Measurements from ENCODE around the gene PNLIPRP2.

PNLIPRP2 gene

GRCh38 chr10:116613471-116613870, 7.3 kb upstream of the PNLIPRP2 start:
- no peak for DNase-seq

- DNase-seq: no peak
Measured at GRCh38 chr10:116614796-116615195, 6.0 kb upstream of the PNLIPRP2 start.

- no peak for DNase-seq
Measured at GRCh38 chr10:116615199-116615776, 5.5 kb upstream of the PNLIPRP2 start.

GRCh38 chr10:116621476-116621875, 723 bp downstream of the PNLIPRP2 start:
- no peak for DNase-seq

GRCh38 chr10:116621934-116622655, 1.3 kb downstream of the PNLIPRP2 start:
- no peak for DNase-seq

- no peak for DNase-seq
Measured at GRCh38 chr10:116625845-116626244, 5.1 kb downstream of the PNLIPRP2 start.

GRCh38 chr10:116626815-116627214, 6.1 kb downstream of the PNLIPRP2 start:
- DNase-seq: no peak

GRCh38 chr10:116627386-116627933, 6.7 kb downstream of the PNLIPRP2 start:
- no peak for DNase-seq

- no peak for DNase-seq
Measured at GRCh38 chr10:116629340-116629739, 8.6 kb downstream of the PNLIPRP2 start.

GRCh38 chr10:116630020-116630419, 9.3 kb downstream of the PNLIPRP2 start:
- no peak for DNase-seq

- no peak for DNase-seq
Measured at GRCh38 chr10:116631871-116632295, 11.1 kb downstream of the PNLIPRP2 start.

- DNase-seq: no peak
Measured at GRCh38 chr10:116632596-116633215, 12.0 kb downstream of the PNLIPRP2 start.

- DNase-seq: no peak
Measured at GRCh38 chr10:116633216-116633600, 12.5 kb downstream of the PNLIPRP2 start.

- no peak for DNase-seq
Measured at GRCh38 chr10:116634126-116634975, 13.6 kb downstream of the PNLIPRP2 start.

GRCh38 chr10:116636385-116636784, 15.6 kb downstream of the PNLIPRP2 start:
- no peak for DNase-seq

- DNase-seq: no peak
Measured at GRCh38 chr10:116636976-116637375, 16.2 kb downstream of the PNLIPRP2 start.

- no peak for DNase-seq
Measured at GRCh38 chr10:116637830-116638229, 17.1 kb downstream of the PNLIPRP2 start.

- DNase-seq: no peak
Measured at GRCh38 chr10:116646502-116646901, 25.7 kb downstream of the PNLIPRP2 start.

- no peak for DNase-seq
Measured at GRCh38 chr10:116648903-116649302, 28.1 kb downstream of the PNLIPRP2 start.

- DNase-seq: no peak
Measured at GRCh38 chr10:116653885-116654284, 33.1 kb downstream of the PNLIPRP2 start.

GRCh38 chr10:116654816-116655215, 34.1 kb downstream of the PNLIPRP2 start:
- no peak for DNase-seq

- no peak for DNase-seq
Measured at GRCh38 chr10:116655568-116655967, 34.8 kb downstream of the PNLIPRP2 start.

- no peak for DNase-seq
Measured at GRCh38 chr10:116656044-116656443, 35.3 kb downstream of the PNLIPRP2 start.
